Large intestine (tissue), 12 donors: Measurements from ENCODE around the gene VGLL1. TPM values are rescaled to one million over a fixed set of nuclear protein-coding genes. Genes with fewer than 3 reads are reported as not detected.

Experiments used
- DNase-seq, 2 donors: peaks; one replicate each; pipeline versions ENCODE4 v3.0.0 to v3.0.0-alpha.2; 2013
- H3K27ac ChIP-seq: one replicate; pipeline ENCODE4 v1.5.1; 2013; ENCODE audit warnings: low read length
- H3K27me3 ChIP-seq: 2 replicates; pipeline ENCODE4 v1.6.1; 2013; ENCODE audit warnings: low read length; ENCODE audit not compliant: control insufficient read depth, insufficient read depth
- H3K36me3 ChIP-seq: 2 replicates; pipeline ENCODE4 v1.6.1; 2013; ENCODE audit warnings: low read length; ENCODE audit not compliant: control insufficient read depth, insufficient read depth
- H3K4me1 ChIP-seq: one replicate; pipeline ENCODE4 v1.6.1; 2013; ENCODE audit warnings: low read length; ENCODE audit not compliant: control insufficient read depth, insufficient read depth
- H3K4me3 ChIP-seq: one replicate; pipeline ENCODE4 v1.5.1; 2013; ENCODE audit warnings: low read length
- H3K9me3 ChIP-seq: one replicate; pipeline ENCODE4 v1.6.1; 2013; ENCODE audit warnings: mild to moderate bottlenecking, low read depth, low read length, moderate library complexity; ENCODE audit not compliant: control insufficient read depth
- WGBS: methylation state at CpG from one replicate; pipeline ENCODE4 v1.1.5; 2013; ENCODE audit warnings: low lambda C conversion rate; ENCODE audit not compliant: insufficient coverage; 5-methylcytosine and 5-hydroxymethylcytosine counted together
- long read RNA-seq, 11 donors: transcript quantifications; one replicate each; lab custom pipeline, GENCODE V29; 2026
- polyA plus RNA-seq: library from polyadenylated mRNA; unstranded; fragments of 120-200 nt; gene quantifications from one replicate; pipeline ENCODE4 v1.2.1, GENCODE V29; 2013

Gene VGLL1
- polyA plus RNA-seq: not detected
- long read RNA-seq, donor 1: 0 reads
- long read RNA-seq, donor 2: 0 reads
- long read RNA-seq, donor 3: 0 reads
- long read RNA-seq, donor 4: 0 reads
- long read RNA-seq, donor 5: 0 reads
- long read RNA-seq, donor 6, partial matches to known transcripts: 0 of 1 reads
- long read RNA-seq, donor 6, other reads (novel, unspliced or antisense): 0 of 1 reads
- long read RNA-seq, donor 7: 0 reads
- long read RNA-seq, donor 8: 0 reads
- long read RNA-seq, donor 9: 0 reads
- long read RNA-seq, donor 10: 0 reads
- long read RNA-seq, donor 11: 0 reads

GRCh38 chrX:136531951-136532350 is at the start of gene VGLL1:
Gene VGLL1, plus strand, starts transcription at chrX:136532215. Its CDS starts 3,806 bp downstream, at chrX:136536021.
- H3K4me3 ChIP-seq: no peak within 1 kb of the TSS
- H3K27ac ChIP-seq: no peak within 1 kb of the TSS
- H3K27me3 ChIP-seq: no peaks in the 10 kb centered on the region
- H3K36me3 ChIP-seq: no peaks in the 10 kb centered on the region
- WGBS: no CpG with 5 or more reads among the region's 3 CpGs
- H3K4me1 ChIP-seq: no peaks in the 10 kb centered on the region
- H3K9me3 ChIP-seq: no peaks in the 10 kb centered on the region
- DNase-seq: no peak

- peaks cover 3% of the 10 kb centered on the region for H3K27me3 ChIP-seq
- WGBS: no CpG with 5 or more reads among the region's 4 CpGs
- no peak for DNase-seq
- H3K4me3 ChIP-seq: no peak within 1 kb of the TSS
- H3K36me3 ChIP-seq: no peaks in the 10 kb centered on the region
- no peaks in the 10 kb centered on the region for H3K4me1 ChIP-seq
- H3K9me3 ChIP-seq: no peaks in the 10 kb centered on the region
- no peak within 1 kb of the TSS for H3K27ac ChIP-seq
Observed at GRCh38 chrX:136487647-136488046, 44.4 kb upstream of the VGLL1 start, which contains the start of gene BRS3. Gene BRS3, plus strand, starts transcription at chrX:136487947. Its CDS starts 168 bp downstream, at chrX:136488115.

- no peaks in the 10 kb centered on the region for H3K36me3 ChIP-seq
- WGBS: no CpG with 5 or more reads among the region's 5 CpGs
- no peaks in the 10 kb centered on the region for H3K9me3 ChIP-seq
- H3K4me1 ChIP-seq: no peaks in the 10 kb centered on the region
- DNase-seq: no peak
- H3K4me3 ChIP-seq: no peak overlapping the region
- no peak overlapping the region for H3K27ac ChIP-seq
- peaks cover 3% of the 10 kb centered on the region for H3K27me3 ChIP-seq
Observed at GRCh38 chrX:136488706-136489105, 43.3 kb upstream of the VGLL1 start.

- no peak for DNase-seq
- peaks cover 3% of the 10 kb centered on the region for H3K4me1 ChIP-seq
- WGBS: 40% methylated on average over 1 of the region's 6 CpGs
- H3K4me3 ChIP-seq: no peak overlapping the region
- H3K27me3 ChIP-seq: peaks cover 3% of the 10 kb centered on the region
- H3K9me3 ChIP-seq: no peaks in the 10 kb centered on the region
- no peaks in the 10 kb centered on the region for H3K36me3 ChIP-seq
- no peak overlapping the region for H3K27ac ChIP-seq
Observed at GRCh38 chrX:136491832-136492231, 40.2 kb upstream of the VGLL1 start.

- H3K27ac ChIP-seq: no peak overlapping the region
- H3K4me1 ChIP-seq: peaks cover 3% of the 10 kb centered on the region
- no peaks in the 10 kb centered on the region for H3K9me3 ChIP-seq
- H3K27me3 ChIP-seq: peaks cover 3% of the 10 kb centered on the region
- H3K36me3 ChIP-seq: no peaks in the 10 kb centered on the region
- WGBS: no CpG with 5 or more reads among the region's 1 CpG
- H3K4me3 ChIP-seq: no peak overlapping the region
- no peak for DNase-seq
Observed at GRCh38 chrX:136493011-136493410, 39.0 kb upstream of the VGLL1 start.

GRCh38 chrX:136495043-136495442 is 37.0 kb upstream of the VGLL1 start:
- H3K4me3 ChIP-seq: no peak overlapping the region
- no CpG with 5 or more reads among the region's 4 CpGs for WGBS

GRCh38 chrX:136496186-136496763 is 35.7 kb upstream of the VGLL1 start:
- Histone ChIP-seq H3K27ac (peak overlapping the region; percentile 97), H3K4me1 (peaks cover 3% of the 10 kb centered on the region), H3K27me3 (peaks cover 3% of the 10 kb centered on the region), H3K4me3 (peak overlapping the region; percentile 74), H3K36me3 (peaks cover 3% of the 10 kb centered on the region), H3K9me3 (no peaks in the 10 kb centered on the region)
- no CpG with 5 or more reads among the region's 13 CpGs for WGBS
- DNase-seq: no peak

More at GRCh38 chrX:136495043-136495442, 37.0 kb upstream of the VGLL1 start:
- no peaks in the 10 kb centered on the region for H3K36me3 ChIP-seq
- DNase-seq: no peak
- H3K9me3 ChIP-seq: no peaks in the 10 kb centered on the region
- no peak overlapping the region for H3K27ac ChIP-seq
- H3K27me3 ChIP-seq: peaks cover 3% of the 10 kb centered on the region
- peaks cover 3% of the 10 kb centered on the region for H3K4me1 ChIP-seq

GRCh38 chrX:136496764-136497555 is 35.1 kb upstream of the VGLL1 start:
- Histone ChIP-seq H3K27me3 (peaks cover 2% of the 10 kb centered on the region), H3K4me3 (peak overlapping the region; percentile 74), H3K36me3 (peaks cover 6% of the 10 kb centered on the region), H3K9me3 (no peaks in the 10 kb centered on the region), H3K27ac (peak overlapping the region; percentile 97), H3K4me1 (peaks cover 3% of the 10 kb centered on the region)
- DNase-seq: peak; percentile 79 to 90
- WGBS: no CpG with 5 or more reads among the region's 111 CpGs

GRCh38 chrX:136497556-136498052 is 34.4 kb upstream of the VGLL1 start, which contains the start of gene HTATSF1:
Gene HTATSF1, plus strand, starts transcription at chrX:136497592. Its CDS starts 93 bp downstream, at chrX:136497685.
- no peaks in the 10 kb centered on the region for H3K9me3 ChIP-seq
- WGBS: no CpG with 5 or more reads among the region's 35 CpGs
- DNase-seq: peak in 1 of 2 donors; percentile 1

GRCh38 chrX:136519069-136519468 is 12.9 kb upstream of the VGLL1 start:
- Histone ChIP-seq H3K4me1 (no peaks in the 10 kb centered on the region), H3K27ac (no peak overlapping the region)

More at GRCh38 chrX:136497556-136498052, 34.4 kb upstream of the VGLL1 start, which contains the start of gene HTATSF1:
- H3K4me3 ChIP-seq: peak within 1 kb of the TSS; percentile 74
- H3K27me3 ChIP-seq: no peaks in the 10 kb centered on the region
- peaks cover 6% of the 10 kb centered on the region for H3K36me3 ChIP-seq
- H3K4me1 ChIP-seq: peaks cover 3% of the 10 kb centered on the region
- H3K27ac ChIP-seq: peak within 1 kb of the TSS; percentile 97

More at GRCh38 chrX:136519069-136519468, 12.9 kb upstream of the VGLL1 start:
- no CpG with 5 or more reads among the region's 5 CpGs for WGBS
- no peak for DNase-seq
- no peaks in the 10 kb centered on the region for H3K36me3 ChIP-seq
- H3K4me3 ChIP-seq: no peak overlapping the region
- H3K27me3 ChIP-seq: no peaks in the 10 kb centered on the region
- H3K9me3 ChIP-seq: no peaks in the 10 kb centered on the region
